Upper lobe of right lung (tissue), 1 donor: ENCODE data around the gene GJC1. TPM values are rescaled to one million over a fixed set of nuclear protein-coding genes. Genes with fewer than 3 reads are reported as not detected.

Experiments used
- ATAC-seq: fragments of 200-7000 bp; cut with Tn5 transposase; one replicate; pipeline ENCODE4 v1.9.1; 2020; ENCODE audit warnings: mild to moderate bottlenecking, moderate library complexity
- DNase-seq: peaks from one replicate; pipeline ENCODE4 v3.0.0-alpha.2; 2020
- H3K27ac ChIP-seq: fragments of 200-600 bp; one replicate; pipeline ENCODE4 v1.8.0; 2022
- H3K27me3 ChIP-seq: fragments of 200-600 bp; one replicate; pipeline ENCODE4 v1.8.0; 2022; ENCODE audit warnings: mild to moderate bottlenecking
- H3K36me3 ChIP-seq: fragments of 200-600 bp; one replicate; pipeline ENCODE4 v1.8.0; 2022
- H3K4me1 ChIP-seq: fragments of 200-600 bp; one replicate; pipeline ENCODE4 v1.8.0; 2022
- H3K4me3 ChIP-seq: fragments of 200-600 bp; one replicate; pipeline ENCODE4 v1.8.0; 2022; ENCODE audit warnings: mild to moderate bottlenecking
- H3K9me3 ChIP-seq: fragments of 200-600 bp; one replicate; pipeline ENCODE4 v1.8.0; 2022
- CTCF ChIP-seq: fragments of 200-600 bp; IDR thresholded peaks from one replicate; pipeline ENCODE4 v1.8.0; 2022; ENCODE audit warnings: antibody characterized with exemption
- intact Hi-C: fragments of 100-400 bp; cut with DNase I; formaldehyde crosslinking; loops from one replicate; pipeline ENCODE4 v1.11.0; 2022
- total RNA-seq: library from RNA; stranded (reverse); fragmentation: NEBNext Ultra II Directional; extraction: Animal tissue kit (Norgen Biotek cat#: 25700); gene quantifications from one replicate; pipeline ENCODE4 v1.2.1, GENCODE V29; 2021
- donor health status: DM: no; HTN: yes; CAD: no; lungs with severe emphysema.

Gene GJC1
- total RNA-seq, 1 donor from 2014 or later, result 22.8 TPM

GRCh38 chr17:44775136-44775837 lies 54.8 kb downstream of the GJC1 start:
- intact Hi-C loops, result loop anchor here (5.0 kb wide), 1 partner anchor 92 kb away; no protein-coding TSS in a partner anchor
- no peaks in the 10 kb centered on the region for H3K9me3 ChIP-seq
- TF ChIP-seq CTCF, result peak; percentile 3

GRCh38 chr17:44774271-44775135 lies 55.6 kb downstream of the GJC1 start:
- Histone ChIP-seq H3K36me3 (no peaks in the 10 kb centered on the region), H3K9me3 (no peaks in the 10 kb centered on the region), H3K4me3 (peak overlapping the region; percentile 58), H3K27me3 (peaks cover 14% of the 10 kb centered on the region), H3K27ac (no peak overlapping the region), H3K4me1 (peaks cover 11% of the 10 kb centered on the region)
- intact Hi-C loops, result loop anchor here (5.0 kb wide), 1 partner anchor 93 kb away; no protein-coding TSS in a partner anchor
- peak; percentile 94 for DNase-seq
- peak; percentile 78 for ATAC-seq
- TF ChIP-seq CTCF, result peak; percentile 99

More at GRCh38 chr17:44775136-44775837, 54.8 kb downstream of the GJC1 start:
- Histone ChIP-seq H3K4me3 (peak overlapping the region; percentile 58), H3K36me3 (no peaks in the 10 kb centered on the region), H3K27ac (no peak overlapping the region), H3K4me1 (peaks cover 11% of the 10 kb centered on the region), H3K27me3 (peaks cover 19% of the 10 kb centered on the region)
- ATAC-seq (peak; percentile 96), DNase-seq (no peak)

- peaks cover 6% of the 10 kb centered on the region for H3K4me1 ChIP-seq
- no peak overlapping the region for H3K4me3 ChIP-seq
- TF ChIP-seq CTCF, result no peak
- H3K9me3 ChIP-seq, result no peaks in the 10 kb centered on the region
- intact Hi-C loops, result no loop called here
- H3K36me3 ChIP-seq, result no peaks in the 10 kb centered on the region
- DNase-seq, result no peak
- no peak overlapping the region for H3K27ac ChIP-seq
- peaks cover 14% of the 10 kb centered on the region for H3K27me3 ChIP-seq
- ATAC-seq, result no peak
These were observed 56.9 kb downstream of the GJC1 start for GRCh38 chr17:44773140-44773539.

- Histone ChIP-seq H3K9me3 (no peaks in the 10 kb centered on the region), H3K4me1 (peaks cover 6% of the 10 kb centered on the region), H3K27me3 (peaks cover 17% of the 10 kb centered on the region), H3K27ac (no peak overlapping the region), H3K4me3 (no peak overlapping the region), H3K36me3 (no peaks in the 10 kb centered on the region)
- TF ChIP-seq CTCF, result no peak
- ATAC-seq (no peak), DNase-seq (no peak)
- intact Hi-C loops, result no loop called here
These were observed 57.6 kb downstream of the GJC1 start for GRCh38 chr17:44772308-44773045.

GRCh38 chr17:44770166-44770925 lies 59.7 kb downstream of the GJC1 start:
- no peaks in the 10 kb centered on the region for H3K36me3 ChIP-seq
- no peaks in the 10 kb centered on the region for H3K9me3 ChIP-seq
- H3K4me1 ChIP-seq, result peaks cover 5% of the 10 kb centered on the region
- no peak for TF ChIP-seq CTCF
- ATAC-seq, result no peak
- no peak overlapping the region for H3K4me3 ChIP-seq
- DNase-seq, result no peak
- intact Hi-C loops, result no loop called here
- H3K27me3 ChIP-seq, result peaks cover 23% of the 10 kb centered on the region
- no peak overlapping the region for H3K27ac ChIP-seq
